HG03565 (cell line): Measurements from ENCODE around the gene PRDM16.

Source experiments
- ATAC-seq: cut with Tn5 transposase; IDR thresholded peaks from one replicate; pipeline ENCODE4 v1.9.1; 2021; ENCODE audit warnings: mild to moderate bottlenecking, moderate library complexity; ENCODE audit not compliant: unreplicated experiment

PRDM16 gene

DNA sequence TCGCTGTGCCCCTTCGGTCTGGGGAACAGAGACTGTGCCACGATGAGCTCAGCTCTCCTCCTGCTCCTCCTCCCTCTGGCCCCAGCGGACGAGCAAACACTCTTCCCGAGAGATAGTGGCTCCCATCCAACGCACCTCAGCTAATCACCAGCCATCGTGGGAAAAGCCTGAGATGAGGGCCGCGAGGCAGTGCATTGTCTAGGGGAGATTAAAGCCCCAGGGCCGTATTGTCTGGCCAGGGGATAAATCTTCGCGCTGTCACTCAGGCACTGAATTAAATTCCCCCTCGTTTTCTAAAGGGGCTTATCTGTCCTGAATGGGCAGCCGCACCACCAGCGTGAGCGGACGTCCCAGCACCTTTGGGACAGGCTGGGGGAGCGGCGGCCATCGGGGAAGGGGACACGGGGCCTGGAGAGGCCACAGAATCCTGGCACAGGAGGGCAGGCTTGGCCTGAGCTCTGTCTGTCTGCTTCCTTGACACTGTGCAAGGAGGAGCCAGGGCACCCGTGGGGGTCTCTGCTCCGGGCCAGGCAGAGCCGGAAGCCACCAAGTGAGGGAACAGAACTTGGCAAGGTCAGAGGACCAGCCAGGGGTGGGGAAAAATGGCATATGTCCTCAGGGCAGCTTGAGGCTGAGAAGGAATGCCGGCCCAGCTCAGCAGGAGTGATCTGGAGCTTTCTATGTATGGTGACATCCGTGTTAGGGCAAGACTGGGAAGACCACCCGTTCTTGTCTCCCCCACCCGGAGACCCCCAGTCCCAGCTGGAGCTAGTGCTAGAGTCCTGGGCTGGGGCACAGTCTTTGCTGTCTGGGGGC is 32.3 kb downstream of the PRDM16 start:
- ATAC-seq: no peak

- no peak for ATAC-seq
Measured at GRCh38 chr1:3102641-3103040, 33.6 kb downstream of the PRDM16 start.

GRCh38 chr1:3103967-3104677 is 35.1 kb downstream of the PRDM16 start:
- no peak for ATAC-seq

DNA sequence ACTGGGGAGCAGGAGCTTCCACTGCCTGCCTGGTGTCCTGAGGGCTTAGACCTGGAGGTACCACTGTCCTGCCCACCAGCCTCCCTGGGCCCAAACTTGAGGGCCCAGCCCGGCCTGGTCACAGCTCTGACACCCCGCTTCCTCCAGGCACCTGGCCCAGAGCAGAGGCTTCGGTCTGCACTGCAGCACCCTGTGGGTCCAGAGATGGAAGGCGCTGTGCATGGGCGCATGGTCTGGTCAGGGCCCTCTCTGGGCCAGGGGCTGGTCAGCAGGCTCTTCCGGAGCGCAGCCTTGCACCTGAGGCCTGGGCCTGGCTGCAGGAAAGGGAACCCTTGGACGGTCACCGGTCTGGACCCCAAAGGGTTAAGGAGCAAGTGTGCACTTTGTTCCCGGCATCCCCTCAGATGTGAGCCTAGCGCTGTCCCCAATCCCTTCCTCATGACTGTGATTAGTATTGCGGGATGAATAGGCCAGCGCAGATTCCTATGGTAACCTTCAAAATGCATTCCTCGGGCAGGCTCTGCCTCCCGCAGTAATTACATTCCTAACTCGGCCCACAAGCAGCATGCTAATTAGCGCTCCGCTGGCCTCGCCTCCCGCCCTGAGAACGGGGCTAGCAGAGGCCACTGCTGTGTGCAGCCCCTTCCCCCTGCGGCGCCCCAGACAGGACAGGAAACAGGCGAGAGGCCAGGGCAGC is 36.3 kb downstream of the PRDM16 start:
- no peak for ATAC-seq

DNA sequence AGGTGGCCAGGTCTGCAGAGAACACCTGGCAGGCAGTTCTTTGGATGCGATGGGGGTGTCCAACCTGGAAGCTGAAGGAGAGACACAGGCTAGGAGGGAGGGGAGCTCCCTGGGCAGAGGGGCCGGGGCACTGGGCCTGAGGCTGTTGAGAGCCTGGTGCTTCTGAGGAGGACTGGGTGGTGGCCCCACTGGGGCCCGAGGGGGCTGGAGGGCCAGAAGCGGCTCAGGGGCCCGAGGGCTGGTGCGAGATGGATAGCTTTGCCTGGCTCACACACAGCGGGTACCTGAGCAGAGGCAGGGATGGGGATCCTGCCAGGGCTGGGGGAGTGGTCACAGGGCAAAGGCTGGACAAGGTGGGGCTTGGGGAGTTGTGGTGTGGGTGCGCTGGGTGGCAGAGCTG is 37.2 kb downstream of the PRDM16 start:
- no peak for ATAC-seq

GRCh38 chr1:3107201-3107600 is 38.2 kb downstream of the PRDM16 start:
- ATAC-seq: no peak

- no peak for ATAC-seq
Measured at GRCh38 chr1:3109355-3109754, 40.4 kb downstream of the PRDM16 start.

DNA sequence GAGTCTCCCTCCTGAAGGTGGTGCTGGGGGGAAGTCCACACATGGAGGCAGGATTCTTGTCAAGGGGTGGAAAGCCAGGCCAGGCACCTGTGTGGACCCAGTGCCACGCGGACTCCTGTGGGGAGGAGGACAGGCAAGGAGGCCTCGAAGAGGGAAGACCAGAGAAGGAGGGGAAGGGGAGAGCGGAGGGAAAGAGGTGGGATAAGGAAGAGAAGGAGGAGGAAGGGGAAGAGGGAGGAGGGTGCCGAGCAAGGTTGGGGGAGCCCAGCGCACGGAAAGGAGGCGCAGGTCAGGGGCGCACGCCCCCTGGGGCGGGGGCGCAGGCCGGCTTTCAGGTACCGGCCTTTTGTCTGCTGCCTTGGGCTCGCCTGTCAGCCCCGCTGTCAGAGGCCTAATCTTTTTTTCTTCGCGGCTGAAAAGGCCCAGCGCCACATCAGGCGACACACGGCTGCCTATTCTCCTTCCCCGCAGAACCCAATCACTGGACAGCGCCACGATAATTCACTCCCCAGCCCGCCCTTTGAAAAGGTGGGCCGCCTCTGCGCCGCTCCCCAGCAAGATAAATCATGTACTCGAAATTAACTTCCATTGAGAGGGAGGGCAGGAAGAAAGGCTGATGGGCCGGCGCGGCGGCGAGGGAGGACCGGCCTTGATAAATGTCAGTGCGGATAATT is 42.5 kb downstream of the PRDM16 start:
- no peak for ATAC-seq

GRCh38 chr1:3112526-3112925 is 43.5 kb downstream of the PRDM16 start:
- ATAC-seq: no peak

GRCh38 chr1:3113047-3113740 is 44.2 kb downstream of the PRDM16 start:
- ATAC-seq: no peak

GRCh38 chr1:3113741-3114056 is 44.7 kb downstream of the PRDM16 start:
- ATAC-seq: no peak

GRCh38 chr1:3114131-3114744 is 45.2 kb downstream of the PRDM16 start:
- no peak for ATAC-seq

GRCh38 chr1:3114846-3115245 is 45.8 kb downstream of the PRDM16 start:
- ATAC-seq: no peak

DNA sequence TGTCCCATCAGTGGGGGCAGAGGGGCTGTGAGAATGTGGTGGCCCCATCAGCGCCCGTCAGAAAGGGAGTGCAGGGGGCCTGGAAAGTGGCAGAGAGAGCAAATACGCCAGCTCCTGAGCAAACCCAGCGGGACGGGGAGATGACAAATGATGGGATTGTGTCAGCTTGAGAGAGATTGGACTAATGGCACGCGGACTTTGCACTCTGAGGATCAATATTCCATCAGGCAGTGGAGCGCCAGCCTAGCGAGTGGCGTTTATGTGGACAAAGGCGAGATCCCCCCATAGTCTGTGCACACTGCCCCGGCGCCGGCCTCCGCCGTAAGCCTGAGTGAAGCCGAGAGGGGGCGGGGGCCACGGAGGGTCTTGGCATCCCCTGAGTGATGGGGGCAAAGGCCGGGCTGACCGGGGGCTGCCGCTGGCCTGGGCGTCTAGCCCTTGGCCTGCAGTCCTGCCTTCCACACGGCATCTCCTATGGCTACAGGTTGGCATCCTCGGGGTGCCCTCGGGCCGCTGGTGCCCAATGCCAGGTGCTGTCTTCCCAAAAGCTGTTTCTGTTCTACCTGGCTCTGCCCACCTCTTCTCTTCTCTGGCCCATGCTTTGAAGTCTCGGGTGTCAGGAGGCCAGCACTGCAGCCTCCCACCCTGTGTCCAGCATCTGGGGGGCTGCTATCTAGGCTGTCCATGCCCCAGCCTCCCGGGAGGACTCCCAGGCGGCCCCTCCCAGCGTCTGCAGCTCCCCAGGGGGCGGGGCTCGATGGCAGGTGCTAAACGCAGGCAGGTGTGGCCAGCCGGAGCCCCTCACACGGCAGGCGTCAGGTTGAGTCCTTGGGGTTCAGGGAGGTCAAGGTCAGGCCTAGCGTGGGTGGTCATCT is 46.5 kb downstream of the PRDM16 start:
- no peak for ATAC-seq

GRCh38 chr1:3116150-3116510 is 47.1 kb downstream of the PRDM16 start:
- ATAC-seq: no peak

DNA sequence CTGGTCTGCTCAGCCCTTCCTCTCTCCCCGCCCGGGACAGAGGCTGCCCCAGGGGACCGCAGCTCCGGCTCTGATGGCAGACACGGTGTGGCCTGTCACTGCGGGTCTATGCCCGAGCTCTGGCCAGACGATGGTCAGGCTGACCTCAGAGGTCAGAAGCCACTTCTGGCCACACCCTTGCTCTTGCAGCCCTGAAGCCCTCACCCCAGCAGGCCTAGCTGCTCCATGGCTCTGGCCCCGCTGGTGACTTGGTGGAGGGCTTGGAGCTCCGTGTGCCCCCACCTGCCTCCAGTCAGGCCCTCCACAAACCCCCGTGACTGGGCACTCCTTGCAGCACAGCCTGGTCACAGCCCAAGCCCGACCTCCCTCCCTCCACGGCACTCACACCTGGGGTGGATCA is 47.6 kb downstream of the PRDM16 start:
- ATAC-seq: no peak

- no peak for ATAC-seq
Measured at GRCh38 chr1:3117879-3118278, 48.9 kb downstream of the PRDM16 start.

DNA sequence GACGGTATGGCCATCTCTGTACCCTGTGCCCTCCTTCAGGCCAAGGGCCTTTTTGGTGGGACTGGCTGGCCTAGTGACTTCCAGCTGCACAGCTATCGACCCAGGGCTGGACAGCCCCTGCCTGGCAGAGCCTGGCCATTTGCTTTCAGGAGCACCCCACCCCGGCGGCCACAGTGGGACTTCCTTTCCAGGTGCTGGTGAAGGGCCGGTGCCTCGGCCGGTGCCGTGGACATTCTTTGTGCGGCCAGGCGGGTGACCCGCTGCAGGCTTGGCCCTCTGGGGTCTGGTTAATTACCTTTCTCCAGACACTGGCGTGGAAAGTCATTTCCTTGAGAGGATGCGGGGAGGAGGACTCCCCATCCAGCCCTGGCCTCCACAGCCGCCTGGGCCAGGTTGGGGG is 50.1 kb downstream of the PRDM16 start:
- ATAC-seq: no peak

DNA sequence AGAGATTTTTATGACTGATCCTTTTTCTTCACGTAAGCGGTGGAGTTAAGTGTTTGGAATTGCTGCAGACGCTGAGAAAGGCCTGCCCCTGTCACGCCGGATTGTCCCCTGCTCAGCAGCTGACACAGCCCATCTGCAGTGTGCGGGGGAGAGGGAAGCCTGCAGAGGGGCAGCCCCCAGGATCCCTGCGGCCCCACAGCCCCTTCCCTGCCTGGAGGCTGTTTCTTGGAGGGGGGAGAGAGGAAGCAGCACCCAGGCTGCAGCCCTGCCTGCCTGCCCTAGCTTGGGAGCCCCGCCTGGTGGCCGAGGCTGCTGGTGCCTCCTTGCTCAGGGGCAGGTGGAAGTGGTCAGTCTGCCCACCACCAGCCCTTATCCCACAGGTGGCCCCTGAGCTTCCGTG is 50.7 kb downstream of the PRDM16 start:
- ATAC-seq: no peak

- no peak for ATAC-seq
Measured at GRCh38 chr1:3120140-3120539, 51.1 kb downstream of the PRDM16 start.
